Measurements from ENCODE around the gene CBFA2T3.

The CBFA2T3 gene

DNA sequence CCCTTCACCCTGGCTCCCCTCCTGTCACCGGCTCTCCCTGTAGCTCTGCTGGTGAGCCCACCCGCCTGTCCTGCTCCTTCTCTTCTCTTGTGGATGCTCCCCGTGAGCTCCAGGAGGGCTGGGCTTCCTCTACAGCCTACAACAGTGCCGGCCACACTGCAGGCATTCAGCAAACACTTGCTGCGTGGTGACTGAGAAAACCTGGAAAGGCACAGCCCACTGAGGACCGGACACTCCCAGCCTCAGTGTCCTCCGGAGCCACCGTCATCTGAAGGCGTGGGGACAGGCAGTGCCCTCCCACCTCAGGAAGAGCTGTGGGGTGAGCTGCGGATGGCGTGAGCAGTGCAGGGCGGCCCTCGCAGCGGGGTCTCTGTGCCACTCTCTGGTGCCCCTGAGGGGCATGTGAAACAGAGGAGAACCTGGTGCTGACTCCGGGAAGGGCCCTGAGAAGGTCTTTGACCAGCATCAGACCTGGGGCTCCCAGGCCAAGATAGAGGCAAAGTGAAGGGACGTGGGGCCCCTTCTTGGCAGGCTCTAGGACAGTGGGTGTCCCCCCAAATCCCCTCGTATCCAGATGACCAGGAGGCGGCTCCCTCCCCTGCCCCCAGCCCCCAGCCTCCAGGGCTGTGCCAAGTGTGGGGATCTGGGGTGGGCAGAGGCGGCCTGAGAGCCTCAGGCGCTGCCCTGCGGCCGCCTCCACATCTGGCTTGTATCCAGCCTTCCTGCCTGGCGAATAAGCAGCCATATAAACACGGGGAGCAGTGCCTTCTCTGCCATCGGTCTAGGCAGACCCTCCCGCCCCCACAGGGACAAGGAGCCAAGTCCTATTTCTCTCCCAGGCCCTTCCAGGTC lies 66.5 kb downstream of the CBFA2T3 start:
- DNase-seq (ENCODE audit: low read depth), result no peak
- in situ Hi-C loops (cut with HindIII; ENCODE audit: low sequenced_read_pairs), result no loop called here

DNA sequence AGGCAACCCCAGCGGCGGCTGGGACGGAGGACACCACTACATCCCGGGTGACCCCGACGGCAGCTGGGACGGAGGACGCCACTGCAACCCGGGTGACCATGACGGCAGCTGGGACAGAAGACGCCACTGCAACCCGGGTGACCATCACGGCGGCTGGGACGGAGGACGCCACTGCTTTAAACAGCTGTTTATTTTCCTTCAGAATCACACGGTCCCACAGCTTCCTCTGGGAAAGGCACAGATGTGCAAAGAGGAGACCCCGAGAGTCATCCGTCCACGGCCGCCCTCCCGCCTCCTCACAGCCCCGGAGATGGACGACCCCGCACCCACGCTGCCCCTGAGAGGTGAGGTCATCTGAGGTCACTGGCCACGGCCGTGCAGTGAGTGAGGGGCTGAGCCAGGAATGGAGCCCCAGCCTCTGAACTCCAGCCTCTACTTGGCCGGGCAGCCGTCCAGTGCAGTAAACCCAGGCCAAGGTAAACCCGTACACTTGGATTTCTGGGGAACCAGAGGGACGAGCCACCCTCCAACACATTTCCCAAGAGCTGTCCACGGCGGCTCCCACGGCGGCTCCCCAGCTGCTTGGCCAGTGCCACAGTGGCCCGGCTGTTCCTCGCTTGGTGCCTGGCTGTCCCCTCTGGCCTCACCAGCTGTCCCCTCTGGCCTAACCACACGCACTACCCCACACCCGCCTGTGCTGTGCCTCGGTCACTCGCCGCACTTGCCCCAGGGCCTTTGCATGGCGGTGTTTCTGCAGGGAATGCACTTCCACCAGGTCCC lies 67.4 kb downstream of the CBFA2T3 start:
- DNase-seq (ENCODE audit: low read depth), result no peak
- TF ChIP-seq CTCF (IDR thresholded peaks at IDR 0.05; ENCODE audit: low read depth, low read length, missing control alignments), result no peak
- no peak overlapping the region for H3K4me3 ChIP-seq (ENCODE audit: low read depth, low read length)
- in situ Hi-C loops (cut with HindIII; ENCODE audit: low sequenced_read_pairs), result no loop called here

More for the DNA sequence above, 66.5 kb downstream of the CBFA2T3 start:
- no peak for TF ChIP-seq CTCF (IDR thresholded peaks at IDR 0.05; ENCODE audit: low read depth, low read length, missing control alignments)
- no peak overlapping the region for H3K4me3 ChIP-seq (ENCODE audit: low read depth, low read length)

- DNase-seq (ENCODE audit: low read depth), result no peak
- H3K4me3 ChIP-seq (ENCODE audit: low read depth, low read length), result no peak overlapping the region
- TF ChIP-seq CTCF (IDR thresholded peaks at IDR 0.05; ENCODE audit: low read depth, low read length, missing control alignments), result no peak
- in situ Hi-C loops (cut with HindIII; ENCODE audit: low sequenced_read_pairs), result no loop called here
Measured at GRCh38 chr16:88908307-88908706, 68.7 kb downstream of the CBFA2T3 start.

DNA sequence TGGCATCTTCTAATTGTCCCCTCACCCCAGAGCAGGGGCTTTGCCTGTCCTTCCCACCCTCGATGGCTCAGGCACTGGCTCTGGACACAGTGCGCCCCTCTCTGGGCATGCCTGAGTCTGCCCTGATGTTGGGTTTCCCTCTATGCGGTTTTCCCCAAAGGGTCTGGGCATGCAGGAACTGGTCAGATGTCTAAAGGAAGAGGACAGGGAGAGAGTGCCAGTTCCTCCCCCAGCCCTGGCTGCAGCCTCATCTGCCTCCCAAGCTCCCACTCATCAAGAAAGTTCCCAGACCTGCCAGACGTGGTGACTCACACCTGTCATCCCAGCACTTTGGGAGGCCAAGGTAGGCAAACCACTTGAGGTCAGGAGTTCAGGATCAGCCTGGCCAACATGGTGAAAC lies 69.2 kb downstream of the CBFA2T3 start:
- in situ Hi-C loops (cut with HindIII; ENCODE audit: low sequenced_read_pairs), result no loop called here
- no peak overlapping the region for H3K4me3 ChIP-seq (ENCODE audit: low read depth, low read length)
- no peak for DNase-seq (ENCODE audit: low read depth)
- no peak for TF ChIP-seq CTCF (IDR thresholded peaks at IDR 0.05; ENCODE audit: low read depth, low read length, missing control alignments)

DNA sequence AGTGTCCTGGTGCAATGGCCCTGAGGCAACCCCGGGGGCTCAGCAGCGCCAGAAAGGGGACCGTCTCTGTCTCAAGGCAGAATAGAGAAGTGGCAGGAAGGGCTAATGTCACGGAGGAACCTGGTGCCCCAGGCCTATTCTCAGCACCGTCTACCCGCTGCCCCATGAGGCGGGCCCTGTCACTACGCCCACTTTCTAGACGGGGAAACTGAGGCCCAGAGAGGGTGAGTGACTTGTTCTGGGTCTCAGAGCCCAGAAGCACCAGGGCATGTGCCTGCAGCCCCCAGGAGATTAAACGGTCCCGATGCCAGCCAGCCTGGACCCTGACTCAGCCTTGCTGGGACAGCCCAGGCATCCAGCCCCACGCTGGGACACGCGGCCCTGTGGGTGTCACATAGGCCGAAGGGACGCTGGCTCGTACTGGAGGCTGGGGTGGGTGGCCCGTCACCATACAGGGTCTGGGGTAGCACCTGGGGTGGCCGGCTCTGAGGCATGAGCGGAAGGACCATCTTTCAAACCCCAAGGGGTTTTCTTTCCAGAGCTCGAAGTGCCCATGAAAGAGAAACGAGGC lies 70.4 kb downstream of the CBFA2T3 start:
- in situ Hi-C loops (cut with HindIII; ENCODE audit: low sequenced_read_pairs), result no loop called here
- DNase-seq (ENCODE audit: low read depth), result no peak
- no peak for TF ChIP-seq CTCF (IDR thresholded peaks at IDR 0.05; ENCODE audit: low read depth, low read length, missing control alignments)
- H3K4me3 ChIP-seq (ENCODE audit: low read depth, low read length), result no peak overlapping the region

DNA sequence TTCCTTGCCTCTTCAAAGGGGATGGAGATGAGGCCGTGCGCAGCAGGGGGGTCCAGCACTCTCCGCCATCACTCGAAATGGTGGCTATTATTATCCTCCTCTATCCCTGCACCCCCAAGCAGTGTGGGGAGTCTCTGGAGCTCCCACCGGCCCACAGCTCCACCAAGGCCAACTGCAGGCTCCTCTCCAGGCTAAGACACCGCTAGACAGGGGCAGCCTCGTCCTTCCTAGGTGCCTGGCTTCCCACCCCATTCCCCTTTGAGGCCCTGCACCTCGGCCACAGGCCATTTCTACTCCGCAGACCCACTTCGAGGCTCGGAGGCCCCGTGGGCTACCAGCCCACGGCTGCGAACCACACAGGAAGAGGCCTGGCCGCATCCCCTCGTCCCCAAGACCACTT lies 71.0 kb downstream of the CBFA2T3 start:
- no peak overlapping the region for H3K4me3 ChIP-seq (ENCODE audit: low read depth, low read length)
- in situ Hi-C loops (cut with HindIII; ENCODE audit: low sequenced_read_pairs), result no loop called here
- no peak for DNase-seq (ENCODE audit: low read depth)
- no peak for TF ChIP-seq CTCF (IDR thresholded peaks at IDR 0.05; ENCODE audit: low read depth, low read length, missing control alignments)
